GM21381 (cell line): Measurements from ENCODE around the gene C5AR2.
"Not testable (repeated sequence)": the region's sequence is repeated elsewhere in the genome, so short reads cannot be mapped to it uniquely, and the experiment has no call there.

Source experiments
- ATAC-seq: cut with Tn5 transposase; IDR thresholded peaks from one replicate; pipeline ENCODE4 v1.9.1; 2021; ENCODE audit warnings: mild to moderate bottlenecking, moderate library complexity; ENCODE audit not compliant: unreplicated experiment

C5AR2 gene

DNA sequence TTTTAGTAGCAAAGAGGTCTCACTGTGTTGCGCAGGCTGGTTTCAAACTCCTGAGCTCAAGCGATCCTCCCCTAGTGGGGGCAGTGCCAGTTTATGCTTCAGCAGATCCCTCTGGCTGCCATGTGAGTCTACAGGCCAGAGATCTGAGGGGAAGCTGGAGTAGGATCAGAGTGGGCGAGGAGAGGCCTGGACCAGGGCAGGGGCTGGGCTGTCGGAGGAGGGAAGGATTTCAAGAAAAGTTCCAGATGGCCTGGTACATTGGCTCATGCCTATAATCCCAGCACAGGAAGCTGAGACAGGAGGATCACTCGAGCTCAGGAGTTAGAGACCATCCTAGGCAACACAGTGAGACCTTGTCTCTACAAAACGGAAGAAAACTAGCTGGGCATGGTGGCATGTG lies 27.0 kb downstream of the C5AR2 start:
- ATAC-seq: no peak

DNA sequence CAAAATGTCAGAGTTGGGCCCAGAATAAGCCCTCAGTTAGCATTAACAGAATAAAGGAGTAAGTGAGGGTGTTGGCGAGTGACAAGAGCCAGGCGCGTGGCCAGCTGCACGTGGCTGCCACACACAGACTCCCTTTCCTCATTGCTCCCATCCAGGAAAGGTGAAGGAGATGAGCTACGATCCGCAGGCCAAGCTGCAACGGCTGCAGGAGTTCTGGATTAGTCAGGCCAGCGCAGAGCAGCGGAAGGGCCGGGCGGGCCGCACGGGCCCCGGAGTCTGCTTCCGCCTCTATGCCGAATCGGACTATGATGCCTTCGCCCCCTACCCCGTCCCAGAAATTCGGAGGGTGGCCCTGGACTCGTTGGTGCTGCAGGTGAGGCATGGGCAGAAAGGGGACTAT lies 30.3 kb downstream of the C5AR2 start:
- ATAC-seq: no peak

DNA sequence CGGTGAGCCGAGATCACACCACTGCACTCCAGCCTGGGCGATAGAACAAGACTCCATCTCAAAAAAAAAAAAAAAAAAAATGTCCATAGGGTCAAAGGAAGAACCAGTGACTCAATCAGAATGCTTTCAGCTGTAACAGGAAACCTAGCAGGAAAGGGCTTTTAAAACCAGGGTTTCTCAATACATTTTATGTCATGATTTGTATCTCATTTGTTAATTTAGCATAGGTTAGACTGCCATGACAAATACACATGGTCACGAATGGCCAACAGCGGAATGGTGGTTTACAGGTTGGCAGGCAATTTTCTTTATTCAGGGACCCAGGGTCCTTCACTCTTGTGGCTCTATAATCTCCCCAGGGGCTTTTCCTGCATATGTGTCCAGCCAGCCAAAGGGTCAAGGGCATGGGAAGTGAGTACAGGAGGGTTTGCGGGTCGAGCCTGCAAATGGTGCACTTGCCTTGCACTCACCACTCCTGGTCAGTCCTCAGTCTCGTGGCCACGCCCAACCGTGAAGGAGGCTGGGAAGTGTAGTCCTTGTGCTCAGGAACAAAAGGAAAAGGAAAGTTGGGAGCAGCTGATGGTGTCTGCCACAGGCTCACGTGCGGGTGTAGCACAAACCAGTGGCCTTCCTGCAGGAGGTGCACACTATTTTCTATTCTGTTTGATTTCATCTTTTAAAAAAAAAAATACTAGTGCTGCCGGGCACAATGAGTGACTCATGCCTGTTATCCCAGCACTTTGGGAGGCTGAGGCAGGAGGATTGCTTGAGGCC lies 32.0 kb downstream of the C5AR2 start:
- no peak for ATAC-seq

DNA sequence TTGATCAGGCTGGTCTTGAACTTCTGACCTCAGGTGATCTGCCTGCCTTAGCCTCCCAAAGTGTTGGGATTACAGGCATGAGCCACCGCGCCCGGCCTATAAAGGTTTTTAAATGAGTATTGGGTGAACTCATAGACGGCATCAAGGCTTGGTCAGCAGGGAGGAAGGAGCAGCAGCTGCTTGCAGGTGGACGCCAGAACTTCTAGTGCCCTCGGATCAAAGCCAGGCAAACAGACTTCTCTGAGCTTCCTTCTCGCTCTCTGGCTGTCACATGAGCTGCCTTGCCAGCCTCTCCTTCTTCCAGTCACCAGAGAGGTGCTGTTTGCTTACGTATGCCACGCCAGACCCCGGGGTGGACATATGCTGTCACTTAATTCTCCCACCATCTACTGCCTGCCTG lies 33.5 kb downstream of the C5AR2 start:
- not testable (repeated sequence) for ATAC-seq

DNA sequence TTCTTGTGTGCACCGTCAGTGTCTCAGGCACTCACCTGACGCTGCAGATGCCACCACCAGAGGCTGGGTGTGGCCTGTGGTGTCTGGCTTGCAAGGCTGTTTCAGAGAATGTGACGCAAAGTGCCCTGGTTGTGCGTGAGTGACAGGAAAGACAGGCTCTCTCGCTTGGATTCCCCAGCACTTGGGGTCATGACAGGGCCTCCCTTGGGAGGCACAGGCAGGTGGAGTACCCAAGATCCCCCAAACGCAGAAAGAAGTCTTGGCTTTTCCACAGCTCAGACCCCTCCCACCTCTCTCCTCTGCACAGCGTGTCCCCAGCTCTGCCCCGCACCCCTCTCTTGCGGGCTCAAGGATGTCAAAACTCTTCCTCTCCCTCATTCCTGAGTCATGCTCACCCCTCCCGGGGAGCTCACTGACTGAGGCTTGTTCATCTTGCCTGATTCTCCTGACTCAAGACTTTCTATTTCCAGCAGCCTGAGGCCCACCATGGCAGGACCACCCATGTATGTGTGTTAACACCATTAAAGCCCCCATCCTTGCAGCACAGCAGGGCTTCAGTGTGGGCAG lies 38.2 kb downstream of the C5AR2 start:
- no peak for ATAC-seq

DNA sequence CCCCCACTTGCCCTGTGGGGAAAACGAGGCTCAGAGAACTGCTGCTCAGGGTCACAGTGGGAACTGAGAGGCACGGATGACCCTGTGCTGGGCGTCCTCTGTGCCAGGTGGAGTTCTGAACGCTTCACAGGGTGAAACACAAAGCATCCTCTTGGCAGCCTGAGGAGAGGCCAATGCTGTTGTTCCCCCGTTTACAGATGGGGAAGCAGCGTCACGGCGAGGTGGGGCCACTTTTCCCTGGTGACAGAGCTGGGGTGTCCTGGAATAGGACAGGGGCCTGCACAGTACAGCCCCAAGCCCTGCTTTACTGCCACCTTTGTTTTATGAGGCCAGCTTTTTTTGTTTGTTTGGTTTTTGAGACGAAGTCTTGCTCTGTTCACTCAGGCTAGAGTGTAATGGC lies 39.3 kb downstream of the C5AR2 start:
- ATAC-seq: no peak

DNA sequence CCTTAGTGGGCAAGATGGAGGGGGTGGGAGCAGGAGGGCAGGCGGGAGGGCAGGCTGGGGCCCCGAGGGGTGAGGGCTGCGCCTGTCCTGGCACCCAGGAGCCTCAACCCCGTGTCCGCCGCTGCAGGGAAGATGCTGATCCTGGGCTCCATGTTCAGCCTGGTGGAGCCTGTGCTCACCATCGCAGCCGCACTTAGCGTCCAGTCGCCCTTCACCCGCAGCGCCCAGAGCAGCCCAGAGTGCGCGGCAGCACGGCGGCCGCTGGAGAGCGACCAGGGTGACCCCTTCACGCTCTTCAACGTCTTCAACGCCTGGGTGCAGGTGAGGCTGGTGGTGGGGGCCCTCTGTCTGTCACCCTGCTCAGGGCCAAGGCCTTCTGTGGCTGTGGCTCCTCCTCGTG lies 40.6 kb downstream of the C5AR2 start:
- ATAC-seq: no peak

DNA sequence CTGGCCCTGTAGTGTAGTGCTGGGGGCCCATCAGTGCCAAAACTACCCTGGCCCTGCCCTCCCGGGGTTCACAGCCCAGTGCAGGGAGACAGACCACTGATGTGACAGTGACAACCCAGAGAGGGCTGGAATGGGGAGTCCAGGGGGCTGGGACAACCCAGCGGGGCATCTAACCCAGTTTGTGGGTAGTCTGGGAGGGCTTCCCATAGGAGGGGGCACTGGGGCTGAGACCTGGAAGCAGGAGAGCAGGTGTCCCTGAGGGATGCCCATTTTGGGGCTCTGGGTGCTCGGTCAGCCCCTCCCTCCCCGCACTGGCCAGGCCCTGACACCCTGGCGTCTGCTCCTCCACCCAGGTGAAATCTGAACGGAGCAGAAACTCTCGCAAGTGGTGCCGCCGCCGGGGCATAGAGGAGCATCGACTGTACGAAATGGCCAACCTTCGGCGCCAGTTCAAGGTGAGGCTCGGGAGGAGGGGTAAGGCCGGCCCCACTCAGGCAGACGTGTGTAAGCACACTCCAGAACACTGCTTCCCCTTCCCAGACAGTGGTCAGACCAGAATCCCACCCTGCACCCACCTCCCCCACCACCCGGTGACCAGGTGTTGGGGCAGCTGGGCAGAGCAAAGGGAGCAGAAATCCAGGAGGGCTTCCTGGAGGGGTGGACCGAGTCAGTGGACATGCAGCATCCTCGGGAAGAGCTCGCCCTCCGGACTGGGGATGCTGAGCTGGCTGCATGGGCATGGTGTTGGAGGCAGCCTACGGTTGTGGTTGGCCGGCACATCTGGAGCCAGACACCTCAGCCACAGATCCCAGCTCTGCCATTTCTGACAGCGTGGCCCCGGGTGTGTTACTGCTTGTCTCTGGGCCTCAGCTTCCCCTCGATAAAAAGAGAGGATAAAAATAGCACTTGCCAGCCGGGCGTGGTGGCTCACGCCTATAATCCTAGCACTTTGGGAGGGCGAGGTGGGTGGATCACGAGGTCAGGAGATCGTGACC lies 41.6 kb downstream of the C5AR2 start:
- no peak for ATAC-seq

DNA sequence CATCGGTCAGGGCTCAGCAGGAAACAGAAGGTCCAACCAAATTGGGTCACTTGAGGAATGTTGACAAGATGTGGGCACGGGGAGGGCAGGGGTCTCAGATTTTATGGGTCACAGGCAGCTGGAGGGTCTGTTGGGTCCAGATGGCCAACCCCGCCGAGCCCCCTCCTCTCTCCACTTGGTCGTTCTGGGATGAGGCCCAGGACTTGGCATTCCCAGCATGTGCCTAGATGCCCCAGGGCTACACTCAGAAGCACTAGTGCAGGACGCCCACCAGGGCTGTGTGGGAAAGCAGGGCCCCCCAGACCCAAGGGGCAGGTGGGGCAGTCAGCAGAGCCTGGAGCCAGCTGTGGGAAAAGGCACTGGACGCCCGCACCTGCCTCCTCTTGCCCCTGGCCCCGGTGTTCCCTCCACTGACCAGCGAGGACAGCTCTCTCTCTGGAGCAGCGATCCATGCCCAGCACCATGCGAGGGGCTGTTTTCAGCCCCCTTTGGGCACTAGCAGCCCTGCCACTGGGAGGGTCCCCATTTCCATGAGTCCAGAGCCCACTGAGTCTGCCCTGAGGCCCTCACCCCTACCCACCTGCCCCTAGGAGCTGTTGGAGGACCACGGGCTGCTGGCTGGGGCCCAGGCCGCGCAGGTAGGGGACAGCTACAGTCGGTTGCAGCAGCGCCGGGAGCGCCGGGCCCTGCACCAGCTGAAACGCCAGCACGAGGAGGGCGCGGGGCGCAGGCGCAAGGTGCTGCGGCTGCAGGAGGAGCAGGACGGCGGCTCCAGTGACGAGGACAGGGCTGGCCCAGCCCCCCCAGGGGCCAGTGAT lies 43.1 kb downstream of the C5AR2 start:
- ATAC-seq: no peak

DNA sequence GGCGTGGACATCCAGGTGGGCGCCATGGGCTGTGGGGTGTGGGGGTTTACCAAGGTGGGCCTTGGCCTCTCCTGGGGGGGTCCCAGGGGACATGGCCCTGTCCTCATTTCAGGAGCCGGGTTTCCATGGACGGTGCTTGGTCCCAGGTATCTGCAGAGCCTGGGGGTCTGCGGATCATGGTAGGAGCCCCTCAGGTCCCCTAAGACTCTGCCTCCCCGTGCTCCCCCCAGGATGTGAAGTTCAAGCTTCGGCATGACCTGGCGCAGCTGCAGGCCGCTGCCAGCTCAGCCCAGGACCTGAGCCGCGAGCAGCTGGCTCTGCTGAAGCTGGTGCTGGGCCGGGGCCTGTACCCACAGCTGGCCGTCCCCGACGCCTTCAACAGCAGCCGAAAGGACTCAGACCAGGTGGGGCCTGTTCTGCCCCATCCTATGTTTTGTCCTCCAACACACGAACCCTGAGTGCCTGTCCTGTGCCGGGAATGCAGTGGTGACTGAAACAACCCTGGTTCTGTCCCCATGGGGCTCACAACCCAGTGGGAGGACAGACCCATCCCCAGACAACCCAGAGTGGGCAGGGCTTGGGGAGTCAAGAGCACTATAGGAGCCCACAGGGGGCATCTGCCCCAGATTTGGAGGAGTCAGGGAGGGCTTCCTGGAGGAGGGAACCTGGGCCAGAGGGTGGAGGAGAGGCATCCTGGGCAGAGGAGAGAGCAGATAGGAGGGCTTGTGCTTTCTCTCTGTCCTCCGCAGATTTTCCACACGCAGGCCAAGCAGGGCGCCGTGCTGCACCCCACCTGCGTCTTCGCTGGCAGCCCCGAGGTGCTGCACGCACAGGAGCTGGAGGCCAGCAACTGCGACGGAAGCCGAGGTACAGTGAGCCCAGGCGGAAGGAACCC lies 44.0 kb downstream of the C5AR2 start:
- ATAC-seq: no peak

DNA sequence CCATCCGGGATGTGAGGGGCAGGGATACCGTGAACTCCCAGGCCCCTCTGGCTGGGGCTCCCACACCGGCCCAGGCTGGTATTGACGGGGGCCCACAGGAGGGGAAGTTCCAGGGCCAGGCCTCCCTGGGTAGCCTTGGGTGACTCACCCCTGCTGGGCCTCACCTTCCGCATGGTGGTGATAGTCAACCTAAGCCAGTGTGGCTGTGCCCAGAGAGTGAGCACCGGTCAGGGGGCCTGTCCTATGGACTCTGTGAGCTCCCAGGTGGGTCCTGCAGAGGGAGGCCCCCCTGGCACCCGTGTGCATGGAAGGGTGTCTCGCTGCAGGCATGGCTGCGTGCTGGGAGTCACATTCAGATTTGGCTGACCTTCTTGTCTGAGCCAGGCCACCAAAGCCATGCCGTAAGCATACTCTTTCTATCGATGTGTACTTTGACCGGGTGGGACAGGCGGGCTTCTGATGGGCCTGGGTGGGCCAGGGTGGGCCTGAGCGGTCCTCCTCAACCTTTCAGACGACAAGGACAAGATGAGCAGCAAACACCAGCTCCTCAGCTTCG lies 44.7 kb downstream of the C5AR2 start:
- no peak for ATAC-seq

DNA sequence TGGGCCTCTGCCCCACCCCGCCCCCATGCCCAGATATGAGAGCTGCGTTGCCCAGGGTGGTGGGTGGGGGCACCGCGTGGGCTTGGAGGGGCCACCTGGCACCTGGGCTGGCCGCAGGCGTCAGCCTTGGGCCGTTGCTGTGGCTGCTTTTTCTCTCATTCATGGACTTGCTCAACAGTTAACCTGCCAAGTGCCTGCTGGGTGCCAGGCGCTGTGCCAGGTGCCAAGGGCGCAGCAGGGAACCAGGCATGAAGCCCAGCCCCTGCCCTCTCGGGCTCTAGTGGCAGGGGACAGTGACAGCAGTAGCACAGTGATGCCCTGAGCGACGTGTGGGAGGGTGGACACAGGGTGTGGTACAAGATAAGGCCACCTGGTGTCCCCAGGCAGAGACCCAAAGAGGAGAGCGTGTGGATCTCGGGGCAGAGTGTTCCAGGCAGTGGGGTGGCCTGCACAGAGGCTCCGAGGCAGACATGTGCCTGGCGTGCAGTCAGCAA lies 45.3 kb downstream of the C5AR2 start:
- ATAC-seq: no peak

DNA sequence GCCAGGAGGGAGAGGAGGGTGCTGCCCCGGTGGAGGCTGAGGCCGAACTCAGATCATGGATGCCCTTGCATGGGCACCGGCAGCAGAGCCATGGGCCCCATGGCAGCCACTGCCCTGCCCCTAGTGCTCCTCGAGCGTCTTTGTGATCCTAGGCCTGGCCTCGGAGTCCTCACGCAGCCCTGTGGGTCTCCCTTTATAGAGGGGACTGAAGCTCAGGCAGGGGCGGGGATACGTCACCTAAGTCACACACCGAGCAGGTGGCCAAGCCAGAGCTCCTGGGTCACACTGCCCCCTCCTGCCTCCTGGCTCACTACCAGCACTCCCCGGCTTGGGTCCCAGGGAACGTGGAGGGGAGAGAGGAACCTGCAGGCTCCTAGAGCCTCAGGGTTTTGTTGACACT lies 45.8 kb downstream of the C5AR2 start:
- no peak for ATAC-seq

DNA sequence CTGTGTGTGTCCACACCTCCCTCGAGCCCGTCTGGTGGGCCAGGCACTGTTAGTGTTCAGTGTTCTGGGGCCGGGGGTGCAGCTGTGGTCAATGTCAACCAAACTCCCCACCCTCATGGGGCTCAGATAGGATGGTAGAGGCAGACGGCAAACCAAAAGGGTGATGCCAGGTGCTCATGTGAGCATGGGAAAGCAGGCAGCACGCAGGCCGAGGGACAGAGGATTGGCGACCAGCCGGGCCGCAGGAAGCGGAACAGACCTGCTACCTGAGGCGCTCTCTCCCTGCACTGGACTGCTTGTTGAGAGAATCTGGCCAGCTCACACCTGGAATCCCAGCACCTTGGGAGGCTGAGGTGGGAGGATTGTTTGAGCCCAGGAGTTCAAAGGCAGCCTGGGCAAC lies 46.3 kb downstream of the C5AR2 start:
- ATAC-seq: no peak

DNA sequence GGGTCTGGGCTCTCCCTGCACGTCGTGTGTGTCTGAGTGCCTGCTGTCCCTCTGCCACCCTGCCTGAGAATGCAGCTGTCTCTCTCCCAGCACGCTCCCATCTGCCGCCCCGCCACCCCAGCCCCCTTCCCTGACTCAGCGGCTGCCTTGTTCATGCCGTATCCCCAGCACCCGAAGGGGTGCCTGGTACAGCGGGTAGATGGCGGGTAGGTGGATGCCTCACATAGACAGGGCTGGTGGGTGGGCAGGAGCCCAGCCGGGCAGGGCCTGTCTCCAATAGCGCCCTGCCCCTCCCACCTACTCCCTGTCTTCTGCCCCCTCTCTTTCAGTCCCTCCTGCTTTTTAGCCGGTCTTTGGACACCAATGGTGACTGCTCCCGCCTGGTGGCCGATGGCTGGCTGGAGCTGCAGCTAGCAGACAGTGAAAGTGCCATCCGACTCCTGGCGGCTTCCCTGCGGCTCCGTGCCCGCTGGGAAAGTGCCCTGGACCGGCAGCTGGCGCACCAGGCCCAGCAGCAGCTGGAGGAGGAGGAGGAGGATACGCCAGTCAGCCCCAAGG lies 47.5 kb downstream of the C5AR2 start:
- no peak for ATAC-seq

DNA sequence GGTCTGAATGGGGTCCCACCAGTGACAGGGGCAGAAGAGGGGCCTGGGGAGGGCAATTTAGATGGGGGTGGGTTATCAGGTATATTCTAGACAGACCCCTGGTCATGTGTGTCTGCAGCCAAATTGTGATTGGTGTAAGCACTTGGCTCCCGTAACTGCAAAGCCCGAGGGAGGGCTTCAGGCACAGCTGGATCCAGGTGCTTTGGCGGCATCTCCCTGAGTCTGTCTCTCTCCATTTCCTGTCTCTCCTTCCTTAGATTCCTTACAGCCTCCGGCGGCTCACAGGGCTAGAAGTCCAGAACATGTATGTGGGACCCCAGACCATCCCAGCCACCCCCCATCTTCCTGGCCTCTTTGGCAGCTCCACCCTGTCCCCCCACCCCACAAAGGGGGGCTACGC lies 48.6 kb downstream of the C5AR2 start:
- ATAC-seq: no peak

DNA sequence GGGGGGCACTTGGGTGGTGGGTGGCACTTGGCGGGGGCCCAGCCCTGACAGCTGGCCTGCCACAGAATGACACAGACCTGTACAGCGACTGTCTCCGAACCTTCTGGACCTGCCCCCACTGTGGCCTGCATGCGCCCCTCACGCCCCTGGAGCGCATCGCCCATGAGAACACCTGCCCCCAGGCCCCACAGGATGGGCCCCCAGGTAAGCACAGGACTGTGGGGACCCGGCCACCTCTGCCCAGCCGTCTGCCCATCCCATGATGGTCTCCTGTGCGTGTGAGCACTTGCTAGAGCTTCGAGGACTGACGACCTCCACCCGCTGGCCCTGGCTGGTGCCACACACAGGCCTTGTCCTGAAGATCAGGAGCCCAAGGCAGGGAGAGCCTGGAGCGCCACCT lies 49.1 kb downstream of the C5AR2 start:
- ATAC-seq: no peak

DNA sequence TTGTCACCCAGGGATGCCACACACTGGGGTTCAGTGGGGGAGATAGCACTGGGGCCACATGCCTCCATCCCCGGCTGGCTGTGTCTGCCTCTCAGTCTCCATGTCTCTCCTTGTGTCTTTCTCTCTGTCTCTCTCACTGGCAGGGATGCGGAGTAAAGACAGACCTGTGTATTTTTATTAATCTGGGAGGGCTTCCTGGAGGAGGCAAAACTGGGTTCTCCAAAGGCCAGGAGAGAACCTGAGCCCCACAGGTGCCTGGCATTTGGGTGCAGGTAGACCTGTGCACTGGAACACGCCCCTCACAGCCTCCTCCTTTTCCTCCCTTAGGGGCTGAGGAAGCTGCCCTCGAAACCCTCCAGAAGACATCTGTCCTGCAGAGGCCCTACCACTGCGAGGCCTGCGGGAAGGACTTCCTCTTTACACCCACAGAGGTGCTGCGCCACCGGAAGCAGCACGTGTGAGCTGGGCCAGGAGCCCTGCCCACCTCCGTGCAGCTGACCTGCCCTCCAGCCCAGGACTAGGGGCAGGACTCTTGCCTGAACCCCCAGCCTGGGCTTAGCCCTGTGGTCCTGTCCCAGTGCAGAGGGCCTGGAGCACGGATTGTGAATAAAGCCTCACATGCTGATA lies 49.8 kb downstream of the C5AR2 start:
- no peak for ATAC-seq

DNA sequence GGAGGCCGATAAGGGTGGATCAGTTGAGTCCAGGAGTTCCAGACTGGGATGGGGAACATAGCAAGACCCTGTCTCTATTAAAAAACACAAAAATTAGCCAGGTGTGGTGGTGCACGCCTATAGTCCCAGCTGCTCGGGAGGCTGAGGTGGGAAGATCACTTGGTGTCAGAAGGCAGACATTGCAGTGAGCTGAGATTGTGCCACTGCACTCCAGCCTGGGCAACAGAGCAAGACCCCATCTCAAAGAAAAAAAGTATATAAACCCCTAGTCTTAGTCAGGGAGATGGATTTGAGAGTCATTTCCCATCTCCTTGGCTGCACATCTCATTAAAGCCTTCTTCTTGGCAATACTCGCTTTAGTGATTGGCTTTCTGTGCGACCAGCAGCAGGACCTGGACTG lies 51.9 kb downstream of the C5AR2 start:
- ATAC-seq: not testable (repeated sequence)
